Fibroblast of upper back skin (primary cell): ENCODE measurements around the gene ZFHX3.

ENCODE experiments used
- DNase-seq: peaks from one replicate; pipeline ENCODE4 v3.0.0-alpha.2; 2013

ZFHX3 gene

GRCh38 chr16:72862090-72862489 is 185.8 kb downstream of the ZFHX3 start:
- no peak for DNase-seq

DNA sequence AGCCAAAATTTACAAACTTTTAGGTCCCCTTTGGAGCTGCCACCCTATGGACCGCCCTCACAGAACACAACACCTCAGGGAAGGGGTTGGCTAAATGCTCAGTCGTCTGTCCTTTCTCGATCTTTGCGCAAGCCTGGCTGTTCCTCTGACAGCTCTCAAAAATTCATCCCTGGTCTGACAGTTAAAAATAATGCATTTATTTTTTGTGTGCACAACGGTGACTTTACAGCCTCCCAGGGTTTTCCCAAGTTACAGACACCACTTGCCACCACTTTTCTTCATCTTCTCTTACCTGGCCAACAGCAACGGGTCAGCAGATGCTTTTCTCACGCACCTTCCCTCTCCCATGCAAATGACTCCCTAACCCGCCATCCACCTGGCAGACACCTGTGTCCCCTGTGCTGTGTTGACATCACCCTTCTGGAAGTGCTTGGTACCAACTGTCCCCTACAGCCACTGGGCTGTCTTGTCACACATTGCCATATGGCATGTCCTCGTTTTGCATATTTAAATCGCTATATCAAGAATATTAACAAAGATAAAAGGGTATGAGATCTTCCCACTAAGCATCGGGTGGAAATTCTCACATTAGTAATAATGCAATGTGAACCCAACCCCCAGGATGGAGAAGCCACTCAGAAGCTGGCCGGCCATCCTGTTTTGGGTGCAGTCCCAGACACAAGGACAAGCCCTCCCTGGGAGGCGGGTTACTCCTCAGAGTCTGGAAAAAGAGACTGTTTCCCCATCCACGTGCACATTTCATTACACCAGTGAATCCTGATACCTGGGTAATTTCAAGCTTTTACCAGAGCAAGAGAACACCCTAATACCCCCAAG is 187.0 kb downstream of the ZFHX3 start:
- DNase-seq, result no peak

DNA sequence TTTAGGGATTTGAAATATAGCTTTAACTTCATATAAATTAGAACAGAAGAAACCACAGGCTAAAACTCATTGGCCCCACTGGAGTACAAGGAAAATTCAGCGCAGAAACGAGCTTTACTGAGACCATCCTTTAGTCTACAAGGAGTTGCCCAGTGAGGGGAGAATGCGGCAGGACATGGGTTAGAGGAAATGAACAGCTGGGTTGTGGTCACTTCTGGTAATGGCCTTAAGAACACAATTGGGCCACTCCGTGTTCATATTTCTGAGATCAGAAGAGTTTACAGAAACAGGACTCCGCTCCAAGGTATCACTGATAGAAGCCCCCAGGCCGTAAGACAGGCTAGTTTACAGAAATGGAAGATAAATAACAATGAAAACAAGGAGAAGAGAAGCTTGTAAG is 188.3 kb downstream of the ZFHX3 start:
- no peak for DNase-seq

- DNase-seq, result no peak
These were observed 189.0 kb downstream of the ZFHX3 start for GRCh38 chr16:72858665-72859493.

DNA sequence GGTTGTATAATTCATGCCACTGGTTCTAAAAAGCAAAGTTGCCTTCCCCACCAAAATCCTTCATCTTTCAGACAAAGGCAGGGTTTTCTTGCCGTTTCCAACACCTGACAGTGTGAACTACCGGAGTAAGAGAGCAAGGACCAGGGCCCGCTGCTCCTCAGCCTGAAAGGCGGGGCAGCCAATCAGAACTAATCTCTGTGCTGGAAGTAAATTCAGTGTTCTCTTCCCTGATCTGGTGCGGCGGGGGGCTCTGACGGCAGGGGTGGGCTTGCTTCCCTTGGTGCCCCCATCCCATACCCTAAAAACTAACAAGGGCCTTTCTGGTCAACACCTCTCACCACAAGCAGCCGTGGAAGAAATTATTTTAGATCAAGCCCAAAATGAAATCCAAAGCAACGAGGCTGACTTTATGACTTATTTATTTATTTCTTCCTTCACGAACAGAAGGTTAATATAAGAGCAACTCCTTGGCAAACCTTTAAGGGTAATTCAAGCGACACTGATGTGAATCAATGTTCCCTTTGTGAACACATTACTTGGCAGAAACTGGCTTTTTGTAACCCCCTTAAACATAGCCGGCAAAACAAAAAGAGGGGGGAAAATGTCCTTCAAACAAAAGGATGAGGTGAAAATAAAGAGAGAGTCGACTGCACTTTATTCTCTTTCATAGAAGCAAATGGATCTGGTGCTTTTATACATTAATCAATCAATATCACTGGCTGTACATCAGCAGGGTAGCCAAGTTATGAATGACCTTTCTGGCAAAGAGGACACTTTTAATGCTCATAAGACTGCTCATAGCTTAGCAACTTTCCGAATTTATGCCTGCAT is 189.9 kb downstream of the ZFHX3 start:
- no peak for DNase-seq

DNA sequence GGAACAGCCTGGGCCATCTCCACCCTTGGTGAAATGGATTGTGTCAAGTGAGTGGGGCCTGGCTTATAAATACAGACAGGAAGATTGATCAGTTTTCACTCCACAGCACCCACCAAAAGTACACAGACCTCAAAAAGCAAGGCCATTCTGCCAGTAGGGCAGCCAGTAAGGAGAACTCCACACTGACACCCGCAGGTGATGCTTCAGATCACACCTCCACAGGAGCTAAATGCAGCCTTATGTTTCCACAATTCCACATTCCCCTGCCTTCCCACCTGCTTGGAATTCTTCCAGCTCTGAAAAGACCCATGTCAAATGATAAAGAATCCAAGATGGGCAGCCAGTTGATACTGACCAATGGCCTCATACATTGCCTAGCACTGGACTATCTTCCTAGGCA is 191.1 kb downstream of the ZFHX3 start:
- no peak for DNase-seq

- DNase-seq, result no peak
These were observed 193.5 kb downstream of the ZFHX3 start for GRCh38 chr16:72854267-72854959.

GRCh38 chr16:72853575-72854266 is 194.2 kb downstream of the ZFHX3 start:
- DNase-seq, result no peak

DNA sequence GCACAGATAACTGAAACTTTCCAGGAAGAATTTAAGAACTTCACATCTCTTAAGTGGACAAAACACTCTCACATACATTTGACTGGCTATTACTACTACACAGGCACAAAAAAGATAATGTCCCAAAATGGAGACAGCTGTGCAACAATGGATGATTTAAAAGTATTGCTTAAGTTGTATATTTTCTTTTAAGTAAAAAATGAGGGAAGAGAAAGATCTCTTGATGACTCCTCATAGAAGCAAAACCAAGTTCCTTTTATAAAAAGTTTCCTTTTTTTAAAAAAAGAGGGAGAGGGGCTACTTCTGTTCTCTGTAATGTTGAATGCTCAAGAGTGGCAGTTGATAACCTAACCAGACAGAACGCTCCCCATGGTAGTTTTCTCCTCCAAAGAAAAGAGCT is 195.5 kb downstream of the ZFHX3 start:
- no peak for DNase-seq

DNA sequence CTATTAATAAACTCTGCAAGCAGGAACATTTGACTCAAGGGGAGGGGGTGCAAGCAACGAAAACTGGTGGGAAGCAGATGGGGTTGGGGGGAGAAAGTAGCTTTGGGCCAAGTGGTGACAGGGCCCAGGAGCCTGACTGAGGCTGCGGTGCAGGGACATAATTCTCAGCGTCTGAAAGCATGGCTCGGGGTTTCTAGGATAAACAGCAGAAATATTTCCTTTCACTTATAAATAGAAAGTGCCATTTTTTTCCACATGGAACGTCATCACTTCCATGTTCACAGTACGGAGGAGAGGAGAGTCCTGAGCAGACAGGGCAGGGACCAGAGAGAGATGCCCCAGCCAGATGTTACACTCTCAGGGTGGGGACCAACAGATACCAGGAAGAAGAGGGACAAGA is 197.1 kb downstream of the ZFHX3 start:
- peak; percentile 75 for DNase-seq

DNA sequence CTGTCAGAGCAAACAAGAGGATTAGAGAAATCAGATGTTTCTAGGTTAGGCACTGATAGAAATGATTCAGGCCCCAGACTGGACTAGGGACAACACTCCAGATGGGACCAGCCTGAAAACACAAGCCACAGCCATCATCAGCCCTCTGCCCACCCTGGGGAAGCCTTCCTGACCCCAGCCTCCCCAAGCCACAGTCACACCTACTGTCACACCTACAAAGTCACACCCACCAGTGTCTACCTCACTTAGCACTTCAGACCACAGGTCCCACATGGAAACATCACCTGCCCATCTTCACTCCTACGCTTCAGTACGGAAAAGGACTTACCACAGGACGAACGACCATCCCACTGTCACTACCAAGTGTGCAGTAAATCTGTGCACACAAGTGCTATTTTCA is 197.9 kb downstream of the ZFHX3 start:
- DNase-seq, result no peak

- DNase-seq, result peak; percentile 91
These were observed 198.9 kb downstream of the ZFHX3 start for GRCh38 chr16:72848759-72849664.

GRCh38 chr16:72848028-72848400 is 199.9 kb downstream of the ZFHX3 start:
- no peak for DNase-seq

GRCh38 chr16:72847187-72848027 is 200.5 kb downstream of the ZFHX3 start:
- peak; percentile 41 for DNase-seq

GRCh38 chr16:72846594-72846993 is 201.3 kb downstream of the ZFHX3 start:
- no peak for DNase-seq

GRCh38 chr16:72845322-72846020 is 202.5 kb downstream of the ZFHX3 start:
- DNase-seq, result no peak

DNA sequence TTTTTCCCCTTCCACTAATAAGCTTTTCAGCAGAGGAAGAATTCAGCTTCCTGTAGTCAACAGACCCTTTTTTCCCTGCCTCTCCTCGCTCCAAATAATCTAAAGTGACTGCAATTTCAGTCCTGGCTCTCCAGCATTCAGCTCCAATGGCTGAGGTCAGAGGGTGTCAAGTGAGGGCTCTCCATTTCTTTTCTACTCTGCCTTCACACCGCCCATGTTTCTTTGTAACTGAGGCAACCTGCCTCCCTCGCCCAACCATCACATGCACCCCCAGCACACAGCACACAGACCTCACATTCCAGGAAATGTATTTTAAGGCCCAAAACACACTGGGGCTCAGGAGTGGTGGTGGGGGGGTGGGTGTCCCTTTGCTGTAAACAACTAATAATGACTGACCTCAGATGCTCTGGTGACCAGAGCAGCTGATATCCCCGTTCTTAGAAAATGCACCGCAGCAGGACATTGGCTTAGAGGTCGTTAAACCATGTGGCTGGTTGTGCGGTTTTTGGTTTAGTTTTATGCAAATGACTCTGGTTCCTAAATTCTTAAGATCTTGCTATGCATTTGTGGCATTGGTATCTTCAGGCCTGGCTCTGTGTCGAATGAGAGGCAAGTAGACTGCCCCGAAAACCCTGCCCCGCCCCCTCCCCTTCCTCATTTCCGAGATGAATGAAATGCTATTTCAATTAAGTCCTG is 203.6 kb downstream of the ZFHX3 start:
- no peak for DNase-seq

DNA sequence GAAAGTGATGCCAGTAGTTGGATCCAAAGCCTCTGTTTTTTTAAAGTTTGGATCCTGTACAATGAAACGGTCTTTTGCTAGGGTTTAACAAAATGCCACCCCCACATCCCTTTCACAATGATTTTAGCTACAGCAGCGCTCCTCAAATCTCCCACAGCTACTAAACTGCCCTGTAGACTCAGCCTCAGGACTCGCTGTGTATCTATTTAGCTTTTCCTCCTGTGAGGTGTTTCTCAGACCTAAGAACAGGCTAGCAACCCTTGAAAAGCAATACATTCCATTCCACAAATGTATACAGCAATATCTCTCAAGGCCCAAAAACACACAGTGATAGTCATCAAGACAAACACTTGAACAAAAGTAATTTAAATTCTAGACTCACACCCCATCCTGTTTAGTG is 206.4 kb downstream of the ZFHX3 start:
- no peak for DNase-seq
